Subcutaneous abdominal adipose tissue (tissue), 5 donors: ENCODE results near the gene CYP2W1.

ENCODE experiments used
- H3K27ac ChIP-seq: one replicate; pipeline ENCODE4 v1.7.0; 2013; ENCODE audit warnings: low read depth, mild to moderate bottlenecking, inconsistent platforms, low read length, moderate library complexity
- H3K27me3 ChIP-seq, 5 donors: one replicate each; pipeline ENCODE4 v1.7.0; 2013; ENCODE audit warnings: low read length in 5 of 5, inconsistent platforms in 1 of 5; ENCODE audit not compliant: control insufficient read depth in 5 of 5, insufficient read depth in 4 of 5
- H3K36me3 ChIP-seq, 5 donors: one replicate each; pipeline ENCODE4 v1.7.0; 2013; ENCODE audit warnings: low read length in 5 of 5; ENCODE audit not compliant: control insufficient read depth in 5 of 5, insufficient read depth in 5 of 5
- H3K4me1 ChIP-seq, 5 donors: one replicate each; pipeline ENCODE4 v1.7.0; 2013; ENCODE audit warnings: low read length in 5 of 5, mild to moderate bottlenecking in 3 of 5, moderate library complexity in 1 of 5; ENCODE audit not compliant: control insufficient read depth in 5 of 5, insufficient read depth in 5 of 5
- H3K4me3 ChIP-seq, 5 donors: one replicate each; pipeline ENCODE4 v1.7.0; 2013; ENCODE audit warnings: low read length in 5 of 5, low read depth in 1 of 5
- H3K9ac ChIP-seq, 5 donors: one replicate each; pipeline ENCODE4 v1.7.0; 2013; ENCODE audit warnings: low read length in 5 of 5, mild to moderate bottlenecking in 4 of 5, moderate library complexity in 3 of 5
- H3K9me3 ChIP-seq, 5 donors: one replicate each; pipeline ENCODE4 v1.7.0; 2013; ENCODE audit warnings: low read length in 5 of 5; ENCODE audit not compliant: control insufficient read depth in 5 of 5
- donor health status: healthy.
- donor health status: healthy.
- donor health status: healthy.
- donor health status: healthy.
- donor health status: healthy.

CYP2W1 gene

DNA sequence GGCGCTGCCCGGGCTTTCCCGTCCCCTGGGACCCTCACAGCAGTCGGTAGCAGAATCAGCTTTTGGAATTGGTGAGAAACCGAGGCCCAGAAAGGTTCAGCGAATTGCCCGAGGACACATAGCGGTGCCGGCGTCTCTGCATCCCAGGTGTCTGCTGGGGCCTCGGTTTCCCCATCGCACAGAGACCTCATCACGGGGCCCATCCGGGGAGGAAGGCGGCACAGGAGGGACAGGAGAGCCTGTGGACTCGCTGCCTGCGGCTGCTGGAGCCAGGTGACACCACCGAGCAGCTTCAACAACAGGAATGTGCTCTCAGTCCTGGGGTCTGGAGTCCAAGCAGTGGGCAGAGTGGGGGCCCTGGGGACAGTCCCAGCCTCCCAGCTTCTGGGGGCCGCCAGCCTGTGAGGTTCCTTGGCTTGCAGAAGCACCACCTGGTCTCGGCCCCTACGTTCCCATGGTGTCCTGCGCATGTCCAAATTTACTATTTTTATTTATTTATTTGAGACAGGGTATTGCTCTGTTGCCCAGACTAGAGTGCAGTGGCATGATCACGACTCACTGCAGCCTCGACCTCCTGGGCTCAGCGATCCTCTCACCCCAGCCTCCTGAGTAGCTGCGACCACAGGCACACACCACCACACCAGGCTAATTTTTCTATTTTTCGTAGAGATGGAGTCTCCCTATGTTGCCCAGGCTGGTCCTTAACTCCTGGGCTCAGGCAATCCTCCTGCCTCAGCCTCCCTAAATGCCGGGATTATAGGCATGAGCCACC lies 7.1 kb upstream of the CYP2W1 start:
- peaks cover 0 to 4% (median 0%) of the 10 kb centered on the region in 5 donors for H3K9me3 ChIP-seq
- H3K9ac ChIP-seq, result no peak overlapping the region
- H3K36me3 ChIP-seq, result peaks cover 8 to 21% (median 17%) of the 10 kb centered on the region in 5 donors
- no peaks in the 10 kb centered on the region for H3K27me3 ChIP-seq
- no peak overlapping the region for H3K27ac ChIP-seq
- peak overlapping the region in 4 of 5 donors; percentile 42 to 96 (median 69) for H3K4me3 ChIP-seq
- H3K4me1 ChIP-seq, result peaks cover 0 to 27% (median 25%) of the 10 kb centered on the region in 5 donors

DNA sequence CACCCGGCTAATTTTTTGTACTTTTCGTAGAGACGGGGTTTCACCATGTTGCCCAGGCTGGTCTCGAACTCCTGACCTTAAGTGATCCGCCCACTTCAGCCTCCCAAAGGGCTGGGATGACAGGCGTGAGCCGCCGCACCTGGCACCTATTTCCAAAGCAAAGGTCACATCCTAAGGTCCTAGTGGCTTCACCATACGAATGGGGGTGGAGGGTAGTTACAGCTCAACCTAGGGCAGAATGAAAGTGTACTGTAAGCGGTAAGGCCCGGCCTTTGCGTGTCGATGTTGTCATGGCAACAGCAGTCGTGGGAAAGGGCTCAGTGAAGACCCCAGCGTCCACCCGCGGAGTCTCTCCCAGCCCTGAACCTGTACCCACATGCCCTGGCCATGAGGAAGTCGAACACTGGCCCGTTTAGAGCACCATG lies 6.1 kb upstream of the CYP2W1 start:
- H3K4me3 ChIP-seq, result no peak overlapping the region
- H3K36me3 ChIP-seq, result peaks cover 8 to 15% (median 12%) of the 10 kb centered on the region in 5 donors
- H3K9ac ChIP-seq, result no peak overlapping the region
- no peaks in the 10 kb centered on the region for H3K27me3 ChIP-seq
- peaks cover 0 to 4% (median 0%) of the 10 kb centered on the region in 5 donors for H3K9me3 ChIP-seq
- H3K27ac ChIP-seq, result no peak overlapping the region
- H3K4me1 ChIP-seq, result peaks cover 0 to 27% (median 24%) of the 10 kb centered on the region in 5 donors

DNA sequence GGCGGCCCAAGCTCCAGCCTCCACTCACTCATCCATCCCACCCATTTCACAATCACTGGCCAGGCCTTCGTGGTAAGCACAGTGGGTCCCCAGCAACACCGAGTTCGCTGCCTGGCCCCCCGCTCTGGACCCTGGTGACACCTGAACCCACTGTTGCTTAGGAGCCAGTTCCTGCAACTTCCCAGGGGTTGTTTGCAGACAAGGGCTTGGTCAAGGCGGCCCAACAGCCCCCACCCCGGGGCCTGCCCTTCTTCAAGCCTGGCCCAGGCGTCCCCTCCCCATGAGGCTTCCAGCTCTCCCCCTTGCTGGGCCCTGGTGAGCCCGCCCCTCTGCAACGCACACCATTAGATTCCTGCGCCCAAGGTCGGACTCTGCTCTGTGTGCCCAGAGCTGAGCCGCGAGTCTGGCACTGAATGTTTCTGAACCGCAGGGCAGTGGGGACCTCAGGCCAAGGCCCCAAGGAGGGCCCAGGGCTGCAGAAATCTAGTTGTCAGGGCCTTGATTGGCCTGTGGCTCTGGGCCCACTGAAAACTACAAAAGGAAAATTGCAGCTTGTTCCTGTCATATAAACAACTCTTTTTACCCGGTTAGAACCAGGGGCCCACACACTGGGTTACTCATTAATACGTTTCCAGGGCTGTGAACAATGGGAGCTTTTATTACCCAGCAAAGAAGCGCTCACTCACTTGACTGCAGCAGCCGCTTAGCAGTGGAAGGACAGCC lies 5.5 kb upstream of the CYP2W1 start:
- Histone ChIP-seq H3K9ac (no peak overlapping the region), H3K4me1 (peaks cover 0 to 27% (median 22%) of the 10 kb centered on the region in 5 donors), H3K9me3 (peaks cover 0 to 4% (median 0%) of the 10 kb centered on the region in 5 donors), H3K27ac (no peak overlapping the region), H3K36me3 (peaks cover 5 to 9% (median 6%) of the 10 kb centered on the region in 5 donors), H3K4me3 (no peak overlapping the region), H3K27me3 (peaks cover 0 to 2% (median 0%) of the 10 kb centered on the region in 5 donors)

DNA sequence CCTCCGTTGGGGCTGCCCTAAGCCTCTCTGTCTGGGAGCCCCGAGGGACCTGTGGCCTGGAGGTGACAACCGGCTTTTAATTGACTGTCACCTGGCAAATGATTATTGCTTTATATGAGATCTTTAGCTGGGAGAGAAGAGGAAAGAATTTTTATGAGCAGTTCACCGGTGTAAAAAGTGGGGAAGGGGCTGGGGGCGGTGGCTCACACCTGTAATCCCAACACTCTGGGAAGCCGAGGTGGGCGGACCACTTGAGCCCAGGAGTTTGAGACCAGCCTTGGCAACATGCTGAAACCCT lies 5.0 kb upstream of the CYP2W1 start:
- Histone ChIP-seq H3K27ac (no peak overlapping the region), H3K27me3 (peaks cover 0 to 5% (median 0%) of the 10 kb centered on the region in 5 donors), H3K9ac (no peak overlapping the region), H3K36me3 (peaks cover 0 to 5% (median 1%) of the 10 kb centered on the region in 5 donors), H3K9me3 (peaks cover 0 to 4% (median 0%) of the 10 kb centered on the region in 5 donors), H3K4me3 (no peak overlapping the region), H3K4me1 (peaks cover 0 to 25% (median 21%) of the 10 kb centered on the region in 5 donors)

DNA sequence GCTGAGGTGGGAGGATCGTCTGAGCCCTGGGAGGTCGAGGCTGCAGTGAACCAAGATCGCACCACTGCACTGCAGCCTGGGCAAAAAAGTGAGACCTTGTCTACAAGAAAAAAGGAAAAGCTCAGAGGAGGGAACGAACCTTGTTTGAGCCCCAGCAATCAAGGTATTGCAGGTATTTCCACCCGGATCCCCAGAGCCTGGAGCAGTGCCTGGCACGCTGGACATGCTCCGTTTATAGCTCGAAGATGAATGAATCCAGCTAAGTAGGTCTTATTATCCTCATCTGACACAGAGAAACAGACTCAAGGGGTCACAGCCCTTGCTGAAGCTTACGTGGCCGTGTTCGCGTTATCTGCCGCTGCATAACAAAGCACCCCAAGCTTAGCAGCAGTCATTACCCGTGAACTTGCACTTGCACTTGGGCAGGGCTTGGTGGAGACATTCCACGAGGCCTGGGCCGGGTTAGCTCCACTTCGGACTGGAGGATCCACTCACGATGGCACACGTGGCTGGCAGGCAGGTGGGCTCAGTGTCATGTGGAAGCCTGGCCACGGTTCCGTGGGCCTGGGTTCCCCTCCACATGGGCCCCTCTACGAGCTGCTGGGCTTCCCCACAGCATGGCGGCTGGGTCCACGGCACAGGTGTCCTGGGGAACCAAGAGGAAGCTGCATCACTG lies 4.4 kb upstream of the CYP2W1 start:
- Histone ChIP-seq H3K4me1 (peaks cover 0 to 20% (median 17%) of the 10 kb centered on the region in 5 donors), H3K9me3 (peaks cover 0 to 4% (median 0%) of the 10 kb centered on the region in 5 donors), H3K27me3 (peaks cover 1 to 10% (median 5%) of the 10 kb centered on the region in 5 donors), H3K27ac (no peak overlapping the region), H3K4me3 (no peak overlapping the region), H3K9ac (no peak overlapping the region), H3K36me3 (no peaks in the 10 kb centered on the region)

DNA sequence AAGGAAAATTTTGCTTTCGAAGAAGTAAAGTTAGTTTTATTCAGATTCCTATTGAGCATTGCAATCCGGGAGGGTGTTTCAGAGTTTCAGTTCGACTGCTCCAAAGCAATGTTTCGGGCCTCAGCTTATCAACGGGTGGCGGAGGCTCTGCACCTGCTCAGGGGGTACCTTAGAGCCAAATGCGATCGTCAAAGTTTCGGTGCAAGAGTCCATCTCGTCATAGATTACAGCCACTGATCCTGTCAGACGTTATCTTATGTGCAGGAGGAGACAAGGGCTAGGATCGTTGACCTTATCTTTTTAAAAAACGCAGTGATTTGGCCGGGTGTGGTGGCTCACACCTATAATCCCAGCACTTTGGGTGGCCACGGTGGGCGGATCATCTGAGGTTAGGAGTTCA lies 3.8 kb upstream of the CYP2W1 start:
- Histone ChIP-seq H3K27me3 (peaks cover 4 to 13% (median 9%) of the 10 kb centered on the region in 5 donors), H3K27ac (no peak overlapping the region), H3K4me1 (peaks cover 0 to 14% (median 13%) of the 10 kb centered on the region in 5 donors), H3K9me3 (peaks cover 0 to 4% (median 0%) of the 10 kb centered on the region in 5 donors), H3K9ac (no peak overlapping the region), H3K4me3 (no peak overlapping the region), H3K36me3 (no peaks in the 10 kb centered on the region)

DNA sequence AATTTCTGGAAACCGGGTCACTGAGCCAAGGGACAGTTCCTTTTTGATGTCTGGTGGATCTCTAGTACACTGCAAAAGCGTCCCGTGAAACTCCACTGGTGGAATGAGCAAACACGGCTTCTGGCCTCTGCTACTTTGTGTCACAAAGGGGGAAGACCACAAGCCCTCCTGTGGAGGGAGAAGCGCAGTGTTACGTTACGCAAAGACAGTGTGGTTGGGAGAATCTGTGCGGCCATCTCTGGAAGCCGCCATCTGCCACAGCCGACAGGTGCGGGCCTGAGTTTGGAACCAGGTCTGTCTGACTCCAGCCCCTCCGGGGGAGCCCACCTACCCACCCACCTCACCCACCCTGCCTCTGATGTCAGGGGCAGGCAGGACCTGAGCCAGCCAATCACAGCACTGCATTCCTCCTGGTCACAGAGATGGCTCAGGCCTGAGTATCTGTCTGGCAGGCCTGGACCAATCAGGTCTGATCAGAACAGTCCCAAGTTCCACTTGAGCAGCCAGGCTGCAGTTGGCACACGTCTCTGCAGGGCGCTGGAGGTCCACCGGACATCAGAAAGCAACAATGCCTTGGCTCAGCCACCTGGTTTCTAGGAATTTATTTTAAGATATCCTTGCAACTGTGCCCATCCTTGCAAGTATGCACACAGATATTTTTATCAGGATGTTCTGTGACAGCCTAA lies 3.0 kb upstream of the CYP2W1 start:
- H3K36me3 ChIP-seq, result no peaks in the 10 kb centered on the region
- H3K4me3 ChIP-seq, result no peak overlapping the region
- no peak overlapping the region for H3K9ac ChIP-seq
- peaks cover 6 to 20% (median 10%) of the 10 kb centered on the region in 5 donors for H3K27me3 ChIP-seq
- no peak overlapping the region for H3K27ac ChIP-seq
- H3K4me1 ChIP-seq, result peaks cover 0 to 9% (median 5%) of the 10 kb centered on the region in 5 donors
- H3K9me3 ChIP-seq, result peaks cover 0 to 4% (median 0%) of the 10 kb centered on the region in 5 donors

DNA sequence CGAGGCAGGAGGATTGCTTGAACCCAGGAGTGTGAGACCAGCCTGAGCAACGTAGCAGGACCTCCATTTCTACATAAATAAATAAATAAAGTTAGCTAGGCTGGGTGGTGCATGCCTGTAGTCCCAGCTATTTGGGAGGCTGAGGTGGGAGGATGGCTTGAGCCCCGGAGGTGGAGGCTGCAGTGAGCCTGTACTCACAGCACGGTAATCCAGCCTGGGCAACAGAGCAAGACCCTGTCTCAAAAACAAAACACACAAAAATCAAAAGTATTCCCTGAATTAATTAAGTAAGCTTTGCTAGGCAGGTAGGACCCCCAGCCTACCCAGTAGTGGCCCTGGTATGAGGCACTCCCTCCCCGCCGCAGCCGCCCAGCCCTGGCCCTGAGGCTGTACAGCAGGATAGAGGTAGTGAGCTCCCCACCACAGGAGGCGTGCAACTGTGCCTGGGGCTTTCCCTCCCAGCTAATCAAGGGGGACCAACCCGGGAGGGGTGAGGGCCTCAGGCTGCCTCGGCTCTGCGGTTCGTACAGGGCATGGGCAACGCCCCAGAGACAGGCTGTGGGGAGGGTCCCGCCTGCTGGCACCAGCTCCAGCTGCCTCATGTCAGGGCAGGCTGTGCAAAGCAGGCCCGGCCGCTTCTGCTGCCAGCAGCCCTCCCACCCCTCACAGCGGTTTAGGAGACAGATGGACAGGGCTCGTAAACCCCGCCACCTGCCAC lies 1.0 kb upstream of the CYP2W1 start:
- H3K27me3 ChIP-seq, result peaks cover 25 to 40% (median 29%) of the 10 kb centered on the region in 5 donors
- no peaks in the 10 kb centered on the region for H3K36me3 ChIP-seq
- peaks cover 0 to 4% (median 0%) of the 10 kb centered on the region in 5 donors for H3K9me3 ChIP-seq
- no peak overlapping the region for H3K9ac ChIP-seq
- no peak overlapping the region for H3K4me3 ChIP-seq
- H3K4me1 ChIP-seq, result peaks cover 0 to 4% (median 0%) of the 10 kb centered on the region in 5 donors
- no peak overlapping the region for H3K27ac ChIP-seq

DNA sequence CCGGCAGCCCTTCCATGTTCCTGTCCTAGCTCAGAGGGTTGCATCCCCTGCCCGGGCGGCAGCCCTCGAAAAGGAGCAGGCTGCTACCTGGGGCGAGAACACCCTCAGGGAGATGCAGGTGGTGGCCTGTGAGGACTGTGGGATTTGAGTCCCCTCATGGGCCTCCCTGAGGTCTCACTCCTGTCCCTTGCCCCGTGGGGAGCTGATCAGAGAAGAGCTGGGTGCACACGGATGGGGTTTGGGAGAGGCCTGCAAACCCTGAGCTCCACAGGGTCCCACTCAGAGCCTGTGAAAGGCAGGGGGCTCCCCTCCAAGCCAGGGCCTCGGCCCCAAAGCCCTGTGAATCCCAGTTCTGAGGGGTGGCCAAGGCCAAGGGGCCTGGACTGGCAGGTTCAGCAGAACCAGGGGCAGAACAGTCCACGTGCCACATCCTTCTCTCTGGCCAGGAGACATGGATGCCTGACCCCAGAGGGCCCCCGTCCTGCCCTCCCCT lies 424 bp upstream of the CYP2W1 start:
- H3K9me3 ChIP-seq, result peaks cover 0 to 4% (median 0%) of the 10 kb centered on the region in 5 donors
- H3K27me3 ChIP-seq, result peaks cover 31 to 46% (median 34%) of the 10 kb centered on the region in 5 donors
- no peaks in the 10 kb centered on the region for H3K36me3 ChIP-seq
- no peak overlapping the region for H3K9ac ChIP-seq
- no peak overlapping the region for H3K27ac ChIP-seq
- no peak overlapping the region for H3K4me3 ChIP-seq
- peaks cover 0 to 4% (median 0%) of the 10 kb centered on the region in 5 donors for H3K4me1 ChIP-seq
